HG03460 (cell line): ENCODE measurements around the gene H1-8.
"Not testable (repeated sequence)": the region's sequence is repeated elsewhere in the genome, so short reads cannot be mapped to it uniquely, and the experiment has no call there.

Experiments used
- ATAC-seq: cut with Tn5 transposase; IDR thresholded peaks from one replicate; pipeline ENCODE4 v1.9.1; 2021; ENCODE audit not compliant: unreplicated experiment

H1-8 gene, protein sequence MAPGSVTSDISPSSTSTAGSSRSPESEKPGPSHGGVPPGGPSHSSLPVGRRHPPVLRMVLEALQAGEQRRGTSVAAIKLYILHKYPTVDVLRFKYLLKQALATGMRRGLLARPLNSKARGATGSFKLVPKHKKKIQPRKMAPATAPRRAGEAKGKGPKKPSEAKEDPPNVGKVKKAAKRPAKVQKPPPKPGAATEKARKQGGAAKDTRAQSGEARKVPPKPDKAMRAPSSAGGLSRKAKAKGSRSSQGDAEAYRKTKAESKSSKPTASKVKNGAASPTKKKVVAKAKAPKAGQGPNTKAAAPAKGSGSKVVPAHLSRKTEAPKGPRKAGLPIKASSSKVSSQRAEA

DNA sequence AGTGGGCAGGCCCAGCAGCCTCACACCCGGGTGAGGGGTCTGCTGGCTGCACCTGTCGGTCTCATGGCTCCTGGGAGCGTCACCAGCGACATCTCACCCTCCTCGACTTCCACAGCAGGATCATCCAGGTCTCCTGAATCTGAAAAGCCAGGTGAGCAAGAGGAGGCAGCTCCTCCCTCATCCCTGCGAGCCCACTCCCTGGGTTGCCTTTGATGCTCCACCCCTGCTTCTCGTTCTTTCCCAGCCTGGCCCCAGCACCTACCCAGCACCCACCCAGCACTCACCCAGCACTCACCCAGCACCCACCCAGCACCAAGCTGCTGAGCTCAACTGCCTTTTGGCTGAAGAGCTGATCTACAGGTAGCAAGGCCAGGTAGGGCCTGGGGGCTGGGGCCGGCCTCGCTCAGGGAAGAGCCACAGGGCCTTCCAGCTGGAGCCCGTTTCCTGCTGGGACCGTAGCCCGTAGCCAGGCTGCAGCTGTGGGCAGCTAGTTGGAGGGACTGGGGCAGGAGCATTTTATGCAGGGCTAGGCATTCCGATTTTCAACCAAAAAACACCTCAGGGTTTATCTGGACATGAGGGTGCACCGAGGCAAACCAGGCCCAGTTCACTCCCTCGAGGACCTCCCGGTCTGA, at the start of gene H1-8:
Gene H1-8, plus strand, starts transcription at position 20 of the 635 bp plus-strand sequence. Its CDS starts 44 bp downstream, at position 64.
- no peak for ATAC-seq

DNA sequence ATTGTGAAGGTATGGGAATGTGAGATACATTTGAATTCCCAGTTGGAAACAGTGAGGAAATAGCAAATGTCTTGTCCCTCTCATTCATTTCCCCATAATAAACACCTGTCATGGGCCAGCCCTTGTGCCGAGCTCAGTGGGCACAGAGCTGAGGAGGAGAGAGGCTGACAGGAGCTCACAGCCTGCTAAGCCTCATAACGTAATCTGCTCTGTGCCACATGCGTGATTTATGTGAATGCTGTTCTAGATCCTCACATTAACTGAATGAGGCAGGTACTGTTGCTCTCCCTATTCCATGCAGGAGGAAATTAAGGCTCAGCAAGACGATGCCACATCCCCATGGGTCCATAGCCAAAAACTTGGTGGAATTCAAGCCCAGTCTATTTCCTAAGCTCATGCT, 49.8 kb upstream of the H1-8 start:
- no peak for ATAC-seq

DNA sequence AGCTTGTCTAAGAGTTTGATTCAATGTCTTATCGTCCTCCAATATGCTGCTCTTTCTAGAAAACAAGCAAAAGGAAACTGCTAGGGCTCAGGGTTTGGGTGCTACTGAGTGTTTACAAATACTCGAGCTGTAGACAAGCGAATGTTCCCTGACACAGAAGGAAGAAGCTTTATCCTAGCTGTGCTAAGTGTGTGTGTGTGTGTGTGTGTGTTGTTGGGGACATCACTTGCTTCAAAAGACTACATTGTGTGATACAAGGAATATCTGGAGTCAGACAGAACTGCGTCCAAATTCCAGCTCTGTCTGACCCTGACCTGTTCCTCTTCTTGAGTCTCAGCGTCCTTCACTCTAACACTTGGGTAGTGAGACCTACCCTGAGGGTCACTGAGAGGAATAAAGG, 48.5 kb upstream of the H1-8 start:
- not testable (repeated sequence) for ATAC-seq

DNA sequence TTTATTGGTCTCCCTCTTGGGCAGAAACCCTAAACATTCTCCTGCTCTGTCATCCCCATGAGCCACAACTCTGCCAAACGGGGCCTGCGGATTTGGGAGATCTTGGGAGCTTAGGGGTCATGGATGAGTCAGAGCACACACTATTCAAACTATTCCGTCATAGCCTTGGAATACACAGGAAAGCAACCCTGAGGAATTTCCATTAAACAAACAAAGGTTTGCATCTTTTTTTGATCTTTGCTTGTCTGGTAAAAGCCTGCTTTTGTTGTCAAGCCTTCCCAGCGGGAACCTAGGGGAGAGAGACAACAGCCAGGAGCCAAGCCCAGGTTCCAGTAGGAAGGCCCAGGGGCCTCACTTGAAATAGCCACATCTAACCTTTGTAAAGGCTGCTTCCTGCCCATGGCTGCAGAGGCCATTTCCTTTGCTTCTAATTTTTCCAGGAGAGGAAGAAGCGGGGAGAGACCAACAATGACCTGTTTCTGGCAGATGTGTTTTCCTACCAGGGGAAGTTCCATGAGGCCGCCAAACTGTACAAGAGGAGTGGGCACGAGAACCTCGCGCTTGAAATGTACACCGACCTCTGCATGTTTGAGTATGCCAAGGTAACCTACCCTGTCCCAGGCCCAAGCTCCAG, 47.9 kb upstream of the H1-8 start:
- ATAC-seq, result not testable (repeated sequence)

DNA sequence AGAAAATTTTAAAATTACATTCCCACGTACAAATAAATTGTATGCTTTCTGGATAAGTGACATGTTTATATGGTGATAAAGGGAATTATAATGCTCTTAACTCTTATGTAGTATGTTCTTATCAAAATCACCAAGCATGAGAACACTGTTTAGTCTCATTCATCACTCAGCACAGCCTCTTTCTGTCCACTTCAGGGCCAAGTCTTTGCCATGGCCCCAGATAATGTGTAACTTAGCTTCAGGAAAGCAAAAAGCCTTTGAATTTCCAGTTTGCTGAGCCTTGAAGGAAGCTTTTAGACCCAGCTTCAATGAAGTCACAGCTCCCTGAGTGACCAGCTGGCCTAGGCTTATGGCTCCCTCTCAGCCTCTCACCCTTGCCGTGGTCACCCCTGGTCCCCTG, 45.1 kb upstream of the H1-8 start:
- not testable (repeated sequence) for ATAC-seq

DNA sequence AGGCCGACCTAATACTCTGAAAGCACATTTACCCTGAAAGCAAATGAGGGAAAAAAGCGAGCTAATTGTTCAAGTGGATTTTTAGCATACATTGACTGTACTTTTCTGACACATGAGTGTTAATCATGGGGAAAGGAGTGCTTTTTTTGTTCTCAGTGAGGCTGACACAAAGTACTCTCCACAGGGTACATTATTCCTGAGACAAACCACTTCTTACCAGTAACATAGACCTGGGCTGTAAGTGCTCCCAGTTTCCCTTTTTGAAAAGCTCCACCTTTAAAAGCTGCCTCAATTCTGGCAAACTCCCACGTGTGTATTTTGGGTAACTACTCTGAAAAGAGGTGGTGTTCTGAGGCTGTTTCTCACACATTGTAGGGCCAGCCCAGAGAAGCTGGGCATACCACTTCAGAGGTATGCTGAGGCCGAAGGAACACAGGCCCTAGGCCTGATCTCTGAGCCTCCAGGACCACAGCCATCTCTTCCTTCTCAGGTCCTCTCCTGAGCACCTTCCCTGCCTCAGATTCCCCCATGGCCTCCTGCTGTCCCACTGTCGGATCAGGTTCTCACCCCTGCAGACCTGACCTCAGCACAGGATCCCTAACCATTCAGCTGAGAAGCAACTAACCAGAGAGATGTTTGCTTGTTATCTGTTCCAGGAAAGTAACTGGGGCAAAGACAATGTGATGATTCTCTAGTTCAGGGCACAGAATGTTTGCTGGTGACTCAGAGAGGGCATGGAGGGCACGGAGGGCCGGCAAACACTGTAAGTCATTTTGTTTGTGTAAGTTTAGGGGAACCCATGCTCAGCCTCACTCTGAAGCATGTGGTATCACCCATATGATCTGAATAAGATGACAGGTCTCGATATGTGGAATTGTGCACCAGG, 44.1 kb upstream of the H1-8 start:
- ATAC-seq, result not testable (repeated sequence)

DNA sequence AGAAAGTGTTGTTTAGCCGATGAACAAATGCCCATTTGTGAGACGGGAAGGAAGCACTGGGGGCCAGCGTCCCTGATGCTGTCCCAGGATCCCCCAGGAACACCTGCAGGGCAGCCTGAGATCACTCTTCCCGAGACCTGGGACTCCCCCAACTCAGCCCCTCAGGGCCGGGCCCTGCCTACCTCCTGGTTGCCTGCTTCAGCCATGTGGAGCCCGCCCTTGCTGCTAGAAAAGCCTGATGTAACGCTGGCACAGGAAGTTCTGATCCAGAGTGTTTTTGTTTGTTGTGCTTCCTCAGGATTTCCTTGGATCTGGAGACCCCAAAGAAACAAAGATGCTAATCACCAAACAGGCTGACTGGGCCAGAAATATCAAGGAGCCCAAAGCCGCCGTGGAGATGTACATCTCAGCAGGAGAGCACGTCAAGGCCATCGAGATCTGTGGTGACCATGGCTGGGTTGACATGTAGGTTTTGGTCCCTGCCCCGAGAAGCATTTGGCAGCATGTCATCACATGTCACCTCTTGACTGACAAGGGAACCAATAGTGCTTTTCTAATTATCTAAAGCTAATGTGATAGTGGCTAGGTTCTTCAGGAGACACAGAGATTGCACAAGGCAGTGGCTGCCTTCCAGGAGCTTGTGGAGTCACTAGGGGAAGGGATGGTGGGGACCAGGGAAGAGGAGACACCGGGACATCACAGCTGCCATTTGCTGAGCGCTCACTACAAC, 43.2 kb upstream of the H1-8 start:
- not testable (repeated sequence) for ATAC-seq

DNA sequence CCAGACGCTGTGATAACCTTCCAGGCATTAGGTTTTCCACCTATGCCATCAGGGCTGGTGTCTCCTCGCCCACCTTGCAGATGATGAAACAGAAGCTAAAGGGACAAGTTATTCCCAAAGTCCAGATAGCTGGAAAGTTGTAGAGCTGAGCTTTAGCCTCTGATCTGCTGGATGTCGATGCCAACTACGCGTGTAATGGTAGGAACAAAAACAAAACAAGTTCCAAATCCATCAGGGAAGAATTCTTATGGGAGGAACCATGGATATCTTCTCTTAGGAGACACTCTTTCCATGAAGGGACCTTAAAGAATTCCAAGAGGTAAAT, 42.7 kb upstream of the H1-8 start:
- no peak for ATAC-seq

DNA sequence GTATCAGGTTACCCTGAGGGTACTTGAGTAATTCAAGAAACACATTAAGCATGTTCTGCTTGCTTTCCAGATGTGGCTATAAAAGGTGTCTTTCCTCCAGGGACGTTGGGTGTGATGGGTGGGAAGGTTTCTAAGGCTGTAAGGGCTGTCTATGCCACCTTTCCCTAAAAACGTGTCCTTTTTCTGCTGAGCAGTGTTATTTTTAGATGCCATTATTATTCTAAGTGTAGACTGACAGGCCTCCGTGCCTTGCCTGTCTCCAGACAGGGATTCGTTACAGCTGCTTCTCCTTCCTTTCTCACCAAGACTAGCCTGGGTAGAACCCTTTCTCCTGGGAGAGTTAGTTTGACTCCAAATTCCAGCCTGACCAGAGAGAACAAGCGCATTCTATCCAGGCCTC, 41.3 kb upstream of the H1-8 start:
- no peak for ATAC-seq

DNA sequence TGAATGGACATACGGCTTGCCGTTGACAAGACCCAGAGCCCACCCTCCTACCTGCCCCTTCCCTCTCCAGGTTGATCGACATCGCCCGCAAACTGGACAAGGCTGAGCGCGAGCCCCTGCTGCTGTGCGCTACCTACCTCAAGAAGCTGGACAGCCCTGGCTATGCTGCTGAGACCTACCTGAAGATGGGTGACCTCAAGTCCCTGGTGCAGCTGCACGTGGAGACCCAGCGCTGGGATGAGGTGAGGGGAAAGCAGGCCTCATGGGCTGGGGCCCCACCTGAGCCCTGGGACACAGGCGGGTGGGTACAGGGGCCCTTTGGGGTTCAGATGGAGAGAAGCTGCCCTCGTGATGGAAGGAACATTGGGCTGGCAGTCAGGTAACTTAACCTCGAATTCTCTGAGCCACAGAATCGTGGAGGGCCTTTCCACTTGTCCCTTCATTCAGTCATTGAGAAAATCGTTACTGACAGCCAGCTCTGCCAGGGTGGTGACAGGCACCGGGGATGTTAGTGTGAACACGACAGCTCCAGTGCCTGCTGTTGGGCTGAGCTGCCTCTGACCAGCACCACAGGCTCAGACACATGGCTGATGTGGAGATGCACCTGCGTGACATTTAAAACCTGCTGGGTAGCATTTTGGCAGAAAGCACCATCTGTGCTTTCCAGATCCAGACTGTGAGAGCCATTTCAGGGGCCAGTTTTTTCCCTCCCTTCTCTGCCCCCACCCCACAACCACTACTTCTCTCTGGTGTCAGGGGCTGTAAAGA, 40.1 kb upstream of the H1-8 start:
- no peak for ATAC-seq

DNA sequence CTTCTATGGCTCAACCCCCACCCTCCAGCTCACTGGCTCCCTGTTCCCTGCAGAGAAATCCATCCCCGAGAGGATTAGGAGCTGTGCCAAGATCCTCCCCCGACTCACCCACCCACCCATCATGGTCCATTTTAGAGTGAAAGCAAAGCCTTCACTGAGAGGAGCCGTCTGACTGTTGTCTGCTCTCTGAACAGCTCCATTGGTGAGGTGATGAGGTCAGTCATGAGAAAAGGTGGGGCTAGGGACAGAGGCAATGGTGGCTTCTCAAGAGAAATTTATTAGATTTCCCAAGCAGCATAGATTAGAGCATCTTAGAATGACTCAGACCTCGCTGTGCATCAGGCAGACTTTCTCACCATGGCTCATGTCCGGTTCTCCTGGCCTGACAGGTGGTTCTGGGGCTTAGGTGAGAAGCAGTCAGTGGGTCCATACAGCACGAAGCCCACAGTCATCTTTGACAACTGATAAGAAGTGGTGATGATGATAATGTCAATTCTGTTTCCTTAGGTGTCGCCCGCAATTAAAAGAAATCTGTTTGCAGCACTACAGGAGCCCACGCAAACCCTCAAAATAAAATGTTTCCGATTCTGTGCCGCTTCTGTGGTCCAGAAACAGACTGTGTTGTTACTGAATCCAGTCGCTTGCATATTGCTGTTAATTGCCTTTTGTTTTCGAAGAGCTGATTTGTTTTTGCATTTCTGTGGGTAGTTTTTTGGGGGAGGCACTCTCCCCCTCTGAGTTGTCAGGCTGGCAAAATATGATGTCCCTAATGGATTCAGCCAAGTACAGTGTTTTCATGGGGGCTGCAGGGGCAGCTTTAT, 39.3 kb upstream of the H1-8 start:
- ATAC-seq, result no peak

DNA sequence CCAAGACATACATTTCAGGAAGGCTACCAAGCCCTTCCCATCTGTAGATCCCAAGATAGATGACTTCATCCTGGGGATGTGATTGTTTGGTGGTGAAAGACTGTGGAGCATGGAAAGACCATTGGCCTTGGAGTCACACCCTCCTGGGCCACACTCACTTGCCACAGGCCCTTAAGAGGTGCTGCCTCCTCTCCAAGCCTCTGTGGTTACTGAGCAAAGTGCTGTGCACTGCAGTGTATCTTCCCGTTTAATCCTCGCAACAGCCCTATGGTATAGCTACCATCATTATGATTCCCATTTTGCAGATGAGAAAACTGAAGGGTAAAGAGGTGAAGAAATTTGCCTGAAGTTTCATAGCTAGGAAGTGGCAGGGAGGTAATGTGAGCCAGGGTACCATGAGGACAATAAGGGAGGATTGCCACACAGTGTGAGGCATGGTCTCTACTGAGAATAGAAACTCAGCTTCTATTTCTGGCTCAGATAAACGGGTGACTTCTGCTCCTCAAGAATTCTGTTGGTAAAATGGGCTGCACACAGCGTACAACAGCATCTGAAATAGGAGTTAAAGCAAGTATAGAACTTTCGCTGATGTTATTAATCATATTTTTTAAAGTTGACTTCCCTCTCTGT, 38.4 kb upstream of the H1-8 start:
- no peak for ATAC-seq

DNA sequence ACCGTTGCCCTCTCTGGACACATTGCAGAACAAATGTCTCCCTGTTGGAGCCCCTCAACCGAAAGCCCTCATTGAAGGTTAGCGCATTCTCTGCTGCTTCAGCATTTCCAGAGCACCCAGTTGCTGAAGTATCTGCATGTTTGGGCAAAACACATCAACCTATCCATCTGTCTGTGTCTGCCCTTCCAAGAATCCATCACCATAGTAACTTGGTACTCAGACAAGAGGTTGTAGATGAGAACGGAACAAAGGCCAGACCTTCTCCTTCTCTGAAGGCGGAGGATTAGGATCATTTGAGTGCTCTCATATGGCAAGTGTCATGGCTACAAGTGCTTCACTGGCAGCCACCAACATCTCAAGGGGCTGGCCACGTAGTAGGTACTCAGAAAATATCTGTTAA, 37.6 kb upstream of the H1-8 start:
- no peak for ATAC-seq

DNA sequence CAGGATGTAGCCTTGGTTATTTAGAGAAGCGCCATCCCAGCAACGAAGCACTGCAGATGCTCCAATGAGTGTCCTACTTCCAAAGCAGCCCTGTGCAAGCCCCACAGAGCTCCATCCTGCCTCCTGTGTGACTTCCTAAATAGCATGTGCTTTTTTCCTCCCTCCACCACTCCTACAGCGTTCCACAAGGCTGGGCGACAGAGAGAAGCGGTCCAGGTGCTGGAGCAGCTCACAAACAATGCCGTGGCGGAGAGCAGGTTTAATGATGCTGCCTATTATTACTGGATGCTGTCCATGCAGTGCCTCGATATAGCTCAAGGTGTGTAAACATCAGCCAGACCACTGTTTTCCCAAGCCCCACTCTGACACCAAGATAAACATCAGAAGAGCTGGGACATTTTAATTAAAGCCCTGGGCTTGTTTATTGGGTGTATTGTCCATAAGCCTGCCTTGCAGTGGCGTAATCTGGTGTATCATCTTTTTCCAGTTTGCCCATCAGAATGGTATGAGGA, 36.7 kb upstream of the H1-8 start:
- ATAC-seq, result no peak

DNA sequence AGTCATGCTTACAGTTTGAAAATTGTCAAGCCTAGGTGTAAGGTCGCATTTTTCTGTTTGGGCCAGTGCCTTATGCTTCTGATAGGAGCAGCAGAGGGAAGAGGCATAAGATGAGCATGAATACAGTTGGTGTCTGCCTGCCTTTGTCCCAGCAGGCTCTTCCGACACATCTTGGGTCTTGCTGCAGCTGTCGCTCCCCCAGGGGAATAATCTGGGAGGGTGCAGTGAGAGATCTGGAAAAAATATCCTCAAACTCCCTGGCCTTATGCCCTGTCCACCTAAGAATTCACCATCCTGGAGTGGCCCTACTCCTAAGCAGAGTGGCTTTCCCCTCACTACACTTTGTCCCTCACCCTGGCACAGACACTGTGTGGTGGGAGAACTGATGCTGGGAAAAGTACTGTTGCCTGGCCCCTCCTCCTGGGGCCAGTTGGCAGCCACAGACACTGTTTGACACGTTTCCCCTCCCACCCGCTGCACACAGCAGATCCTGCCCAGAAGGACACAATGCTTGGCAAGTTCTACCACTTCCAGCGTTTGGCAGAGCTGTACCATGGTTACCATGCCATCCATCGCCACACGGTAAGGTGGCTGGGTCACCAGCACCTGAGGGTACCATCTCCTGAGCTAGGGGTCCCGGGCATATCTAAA, 35.7 kb upstream of the H1-8 start:
- no peak for ATAC-seq

DNA sequence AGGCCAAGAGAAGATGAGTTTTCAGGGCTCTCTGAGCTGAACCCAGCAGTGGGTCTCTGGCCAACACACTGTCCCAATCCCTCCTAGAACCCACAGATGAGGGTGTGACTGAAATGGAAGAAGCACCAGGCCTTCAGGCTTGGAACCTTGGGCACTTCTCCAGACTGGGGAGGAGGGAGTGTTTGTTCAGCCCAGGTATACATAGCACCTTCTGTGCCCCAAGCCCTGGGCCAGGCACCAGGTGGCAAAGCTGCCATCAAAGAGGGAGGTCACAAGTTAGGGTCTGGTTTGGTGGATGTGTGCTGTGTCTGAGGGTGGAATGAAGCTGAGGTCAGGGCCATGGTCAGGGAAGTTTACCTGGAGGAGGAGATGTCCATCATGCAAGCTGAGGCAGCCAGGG, 30.4 kb upstream of the H1-8 start:
- no peak for ATAC-seq

DNA sequence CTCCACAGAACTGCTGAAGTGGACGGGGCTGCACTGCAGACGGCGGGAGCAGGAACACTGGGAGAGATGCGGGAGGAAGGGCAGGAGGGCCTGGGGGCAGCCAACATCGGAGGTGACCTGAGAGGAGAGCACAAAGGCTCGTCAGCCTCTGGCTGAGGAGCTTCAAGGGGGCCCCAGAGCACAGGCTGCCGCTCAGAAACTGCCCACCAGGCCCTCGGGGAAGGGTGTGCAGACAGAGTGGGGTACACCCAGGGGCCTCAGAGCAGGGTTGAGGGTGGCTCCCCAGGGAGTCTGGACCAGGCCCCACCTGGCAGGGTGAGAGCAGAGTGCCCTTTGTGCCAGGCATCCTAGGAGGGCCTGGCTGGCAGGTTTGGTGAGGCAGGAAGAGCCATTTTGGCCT, 29.3 kb upstream of the H1-8 start:
- ATAC-seq, result no peak

DNA sequence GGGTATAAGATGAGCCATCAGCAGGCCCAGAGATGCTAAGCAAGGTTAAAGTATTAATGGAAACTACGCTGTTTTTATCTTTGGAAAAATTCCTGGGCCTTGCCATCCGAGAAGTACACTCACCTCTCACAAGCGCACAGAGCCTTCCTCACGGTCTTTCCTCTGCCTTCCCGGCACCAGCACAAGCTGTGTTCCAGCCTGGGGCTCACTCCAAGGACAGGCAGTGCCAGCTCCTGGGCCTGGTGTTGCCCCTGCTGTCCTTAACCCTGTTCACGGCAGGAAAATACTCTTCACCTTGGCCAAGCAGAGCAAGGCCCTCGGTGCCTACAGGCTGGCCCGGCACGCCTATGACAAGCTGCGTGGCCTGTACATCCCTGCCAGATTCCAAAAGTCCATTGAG, 28.9 kb upstream of the H1-8 start:
- no peak for ATAC-seq
